Measurements from ENCODE around the gene FRRS1.
"Not testable (repeated sequence)": the region's sequence is repeated elsewhere in the genome, so short reads cannot be mapped to it uniquely, and the experiment has no call there.

The FRRS1 gene

DNA sequence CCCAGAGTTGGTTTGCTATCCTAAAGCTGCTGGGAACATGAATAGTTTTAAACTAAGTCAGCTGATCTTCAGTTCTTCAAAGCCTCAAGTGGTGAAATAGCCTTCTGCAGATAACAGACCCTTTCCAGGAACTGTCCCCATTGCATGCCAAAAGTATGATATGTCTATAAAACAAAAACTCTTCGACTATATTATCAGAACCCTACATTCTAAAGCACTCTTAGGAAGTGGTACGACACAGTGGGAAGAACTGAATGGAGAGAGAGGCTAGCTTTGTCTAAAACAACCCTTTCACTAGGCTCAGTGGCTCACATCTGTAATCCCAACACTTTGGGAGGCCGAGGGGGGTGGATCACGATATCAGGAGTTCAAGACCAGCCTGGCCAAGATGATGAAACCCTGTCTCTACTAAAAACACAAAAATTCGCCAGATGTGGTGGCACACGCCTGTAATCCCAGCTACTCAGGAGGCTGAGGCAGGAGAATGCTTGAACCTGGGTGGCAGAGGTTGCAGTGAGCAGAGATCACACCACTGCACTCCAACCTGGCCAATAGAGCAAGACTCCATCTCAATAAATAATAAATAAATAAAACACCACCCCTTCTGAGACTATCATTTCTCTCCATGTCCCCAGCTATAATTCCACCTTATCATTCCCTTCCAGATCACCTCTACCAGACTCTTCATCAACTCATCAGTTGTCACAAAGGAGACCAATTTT, 2.2 kb upstream of the FRRS1 start:
- in situ Hi-C loops (cut with MboI; ENCODE audit: low sequenced_read_pairs) = no loop called here

DNA sequence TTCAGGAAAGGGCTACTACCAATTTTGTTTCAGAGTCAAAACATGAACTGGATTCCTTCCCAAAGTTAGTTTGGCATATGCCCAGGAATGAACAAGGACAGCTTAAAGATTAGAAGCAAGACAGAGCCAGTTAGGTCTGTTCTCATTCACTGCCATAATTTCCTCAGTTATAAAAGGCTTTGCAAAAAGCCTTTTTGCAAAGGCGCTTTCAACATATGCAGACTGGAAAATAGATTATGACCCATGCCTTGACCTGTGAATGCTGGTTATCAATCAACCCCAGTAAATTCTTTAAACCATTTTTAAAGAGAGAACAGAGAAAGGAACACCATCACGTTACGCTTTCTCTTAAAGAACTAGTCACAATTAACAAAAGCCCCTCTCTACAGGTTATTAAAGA, 1.7 kb upstream of the FRRS1 start:
- in situ Hi-C loops (cut with MboI; ENCODE audit: low sequenced_read_pairs) = no loop called here

DNA sequence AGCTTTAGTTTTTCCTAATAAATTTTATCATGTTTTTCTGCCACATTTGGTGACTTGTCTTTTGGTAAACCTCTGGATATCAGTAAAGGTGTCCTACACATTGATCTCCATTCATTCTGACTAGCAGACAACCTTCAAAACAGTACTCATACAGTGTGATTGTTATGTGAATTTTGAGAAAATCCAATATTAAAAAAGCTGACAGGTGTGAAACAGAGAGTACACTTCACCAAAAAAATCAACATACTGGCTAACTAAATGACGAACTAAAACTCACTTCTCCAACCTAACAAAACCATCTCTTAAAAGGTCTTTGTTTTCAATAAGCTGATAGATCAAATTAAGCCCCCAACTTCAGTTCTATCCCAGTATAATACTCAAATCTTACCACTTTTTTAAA, 1.5 kb downstream of the FRRS1 start:
- in situ Hi-C loops (cut with MboI; ENCODE audit: low sequenced_read_pairs) = no loop called here

DNA sequence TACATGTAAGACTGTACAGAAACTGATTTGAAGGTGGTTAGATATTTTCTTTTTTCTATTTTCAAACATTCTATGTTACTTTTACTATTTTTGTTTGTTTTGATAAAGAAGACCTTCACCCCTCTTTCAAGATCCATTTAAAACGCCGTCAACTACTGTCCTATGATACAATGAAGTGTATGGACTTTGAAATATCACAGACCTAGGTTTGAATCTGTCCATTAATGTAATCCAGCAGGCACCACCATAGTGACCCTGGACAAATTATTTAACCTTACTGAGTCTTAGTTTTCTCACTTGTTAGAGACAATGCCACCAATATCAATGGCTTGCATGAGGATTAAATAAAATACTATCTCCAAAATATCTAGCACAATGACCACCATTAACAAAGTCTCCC, 2.0 kb downstream of the FRRS1 start:
- in situ Hi-C loops (cut with MboI; ENCODE audit: low sequenced_read_pairs) = no loop called here

DNA sequence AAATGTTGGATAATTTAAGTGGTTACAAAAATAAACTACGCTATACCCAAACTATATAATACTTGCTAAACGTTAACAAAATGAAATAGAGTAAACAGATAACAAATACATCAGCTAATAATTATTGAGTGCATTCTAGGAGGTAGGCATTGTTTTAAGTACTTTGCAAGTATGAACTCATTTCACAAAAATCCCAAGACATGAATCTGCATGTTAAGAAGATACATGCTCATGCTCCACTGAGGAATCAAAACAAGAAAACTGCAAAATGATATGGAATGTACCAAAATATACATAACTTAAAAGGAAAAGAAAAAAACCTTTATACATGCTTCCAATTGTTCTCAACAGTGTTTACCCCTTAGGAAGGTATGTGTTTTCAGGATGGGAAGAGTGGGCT, 2.5 kb downstream of the FRRS1 start:
- in situ Hi-C loops (cut with MboI; ENCODE audit: low sequenced_read_pairs) = no loop called here

DNA sequence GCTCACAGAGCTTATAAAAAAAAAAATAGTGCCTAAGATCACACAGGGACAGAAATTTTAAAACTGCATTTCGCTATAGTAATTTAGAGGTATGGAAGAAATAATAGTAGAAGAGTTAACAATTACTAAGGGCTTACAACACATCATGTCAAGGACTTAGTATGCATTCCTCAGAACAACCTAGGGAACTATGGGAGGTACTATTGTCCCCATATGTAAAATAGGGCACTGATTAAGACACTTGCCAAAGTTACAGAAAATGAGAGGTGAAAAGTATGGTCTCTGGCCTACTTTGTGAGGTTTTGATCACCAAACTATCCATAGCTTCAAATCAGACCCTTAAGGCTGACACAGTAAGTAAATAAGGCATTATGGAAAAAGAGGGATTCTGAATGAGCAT, 4.7 kb downstream of the FRRS1 start:
- in situ Hi-C loops (cut with MboI; ENCODE audit: low sequenced_read_pairs) = no loop called here

GRCh38 chr1:99759518-99760160, 6.8 kb downstream of the FRRS1 start:
- in situ Hi-C loops (cut with MboI; ENCODE audit: low sequenced_read_pairs) = no loop called here

- in situ Hi-C loops (cut with MboI; ENCODE audit: low sequenced_read_pairs) = not testable (repeated sequence)
Measured at GRCh38 chr1:99758686-99759517, 7.5 kb downstream of the FRRS1 start.

DNA sequence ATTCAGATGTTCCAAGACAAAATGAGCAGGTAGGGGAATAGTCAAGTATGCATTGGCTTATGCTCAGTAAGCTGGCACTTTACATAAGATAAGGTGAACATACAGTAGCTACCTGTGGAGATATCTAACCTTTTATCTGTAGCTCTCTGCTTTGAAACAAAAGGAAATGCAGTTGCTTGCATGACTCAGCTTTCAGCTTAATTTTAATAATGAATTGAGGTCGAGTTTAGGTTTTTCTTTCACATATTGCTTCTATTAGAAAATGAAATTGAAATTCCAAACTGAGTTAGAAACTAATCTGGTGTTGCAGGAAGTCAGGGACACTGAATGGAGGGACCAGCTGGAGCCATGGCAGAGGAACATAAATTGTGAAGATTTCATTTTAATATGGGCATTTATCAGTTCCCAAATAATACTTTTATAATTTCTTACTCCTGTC, 8.3 kb downstream of the FRRS1 start:
- in situ Hi-C loops (cut with MboI; ENCODE audit: low sequenced_read_pairs) = no loop called here

DNA sequence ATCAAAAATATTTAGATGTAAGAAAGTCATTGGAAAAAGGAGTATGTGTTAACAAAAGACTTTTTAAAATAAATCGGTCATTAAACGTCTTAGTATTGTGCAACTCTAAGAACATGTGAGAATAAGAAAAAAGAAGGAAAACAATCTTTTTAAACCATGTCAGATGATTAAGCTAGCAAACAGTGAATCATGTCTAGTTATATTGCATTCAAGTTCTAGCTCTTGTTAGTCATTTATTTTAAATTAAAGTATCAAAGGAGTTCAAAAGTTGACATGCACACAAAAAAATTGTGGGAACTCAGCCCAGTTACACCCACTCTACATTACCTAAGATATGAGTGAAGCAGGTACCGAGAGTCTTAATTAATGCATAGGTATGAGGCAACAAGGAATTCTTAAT, 9.8 kb downstream of the FRRS1 start:
- in situ Hi-C loops (cut with MboI; ENCODE audit: low sequenced_read_pairs) = no loop called here

- in situ Hi-C loops (cut with MboI; ENCODE audit: low sequenced_read_pairs) = no loop called here
Measured at GRCh38 chr1:99755664-99756063, 10.8 kb downstream of the FRRS1 start.

GRCh38 chr1:99754697-99755096, 11.7 kb downstream of the FRRS1 start:
- in situ Hi-C loops (cut with MboI; ENCODE audit: low sequenced_read_pairs) = no loop called here

DNA sequence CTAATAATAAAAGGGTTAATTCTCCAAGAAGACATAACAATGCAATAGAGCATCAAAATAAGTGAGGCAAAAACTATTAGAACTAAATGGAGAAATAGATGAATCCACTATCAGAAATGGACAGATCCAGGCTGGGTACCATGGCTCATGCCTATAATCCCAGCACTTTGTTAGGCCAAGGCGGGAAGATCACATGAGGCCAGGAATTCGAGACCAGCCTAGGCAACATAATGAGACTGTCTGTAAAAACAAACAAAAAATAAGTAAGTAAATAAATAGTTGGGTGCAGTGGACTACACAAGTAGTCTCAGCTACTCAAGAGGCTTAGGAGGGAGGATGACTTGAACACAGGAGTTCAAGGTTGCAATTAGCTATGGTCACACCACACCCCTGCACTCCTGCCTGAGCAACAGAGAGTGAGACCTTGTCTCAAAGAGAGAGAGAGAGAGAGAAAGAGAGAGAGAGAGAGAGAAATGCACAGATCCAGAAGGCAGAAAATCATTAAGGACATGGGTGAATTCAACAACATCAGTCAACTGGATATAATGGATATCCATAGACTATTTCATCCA, 12.3 kb downstream of the FRRS1 start:
- in situ Hi-C loops (cut with MboI; ENCODE audit: low sequenced_read_pairs) = no loop called here

DNA sequence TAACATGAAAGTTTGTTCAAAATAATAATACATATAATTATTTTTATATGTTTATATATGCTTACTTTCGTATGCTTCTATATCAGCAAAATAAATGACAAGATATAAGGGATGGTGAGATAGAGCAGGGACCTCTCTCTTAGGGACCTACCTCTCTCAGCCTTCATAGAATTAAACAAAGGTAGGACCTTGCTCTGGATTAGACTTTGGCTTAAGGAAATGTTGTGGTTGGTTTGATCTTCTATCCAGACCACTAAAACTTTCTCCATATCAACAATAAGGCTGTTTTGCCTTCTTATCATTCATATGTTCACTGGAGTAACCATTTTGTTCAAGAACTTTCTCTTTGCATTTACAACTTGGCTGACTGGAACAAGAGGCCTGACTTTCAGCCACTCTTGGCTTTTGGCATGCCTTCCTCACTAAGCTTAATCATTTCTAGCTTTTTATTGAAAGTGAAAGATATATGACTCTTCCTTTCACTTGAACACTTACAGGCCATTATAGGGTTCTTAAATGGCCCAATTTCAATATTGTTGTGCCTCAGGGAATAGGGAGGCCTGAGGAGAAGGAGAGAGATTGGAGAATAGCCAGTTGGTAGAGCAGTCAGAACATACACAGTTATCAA, 14.4 kb downstream of the FRRS1 start:
- in situ Hi-C loops (cut with MboI; ENCODE audit: low sequenced_read_pairs) = no loop called here

GRCh38 chr1:99749504-99750347, 16.7 kb downstream of the FRRS1 start:
- in situ Hi-C loops (cut with MboI; ENCODE audit: low sequenced_read_pairs) = no loop called here

DNA sequence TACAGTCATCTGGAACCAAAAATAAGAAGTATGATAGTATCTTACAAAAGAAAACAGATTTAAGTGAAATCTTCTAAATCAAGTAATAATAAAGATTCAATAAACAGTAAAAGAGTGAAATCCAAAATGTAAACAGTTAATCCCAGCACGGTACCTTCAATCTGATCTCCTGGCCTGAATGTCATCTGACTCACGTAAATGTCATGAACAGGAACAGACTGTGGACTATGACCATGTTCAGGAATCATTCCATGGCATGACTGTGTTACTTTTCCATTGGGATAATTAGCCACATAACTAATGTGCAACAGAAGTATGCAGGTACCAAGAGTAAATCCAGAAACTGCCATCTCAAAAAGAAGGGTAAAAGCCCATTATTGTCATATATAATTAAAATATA, 18.0 kb downstream of the FRRS1 start:
- in situ Hi-C loops (cut with MboI; ENCODE audit: low sequenced_read_pairs) = no loop called here

GRCh38 chr1:99745684-99746083, 20.8 kb downstream of the FRRS1 start:
- in situ Hi-C loops (cut with MboI; ENCODE audit: low sequenced_read_pairs) = no loop called here

- in situ Hi-C loops (cut with MboI; ENCODE audit: low sequenced_read_pairs) = no loop called here
Measured at GRCh38 chr1:99745061-99745460, 21.4 kb downstream of the FRRS1 start.

DNA sequence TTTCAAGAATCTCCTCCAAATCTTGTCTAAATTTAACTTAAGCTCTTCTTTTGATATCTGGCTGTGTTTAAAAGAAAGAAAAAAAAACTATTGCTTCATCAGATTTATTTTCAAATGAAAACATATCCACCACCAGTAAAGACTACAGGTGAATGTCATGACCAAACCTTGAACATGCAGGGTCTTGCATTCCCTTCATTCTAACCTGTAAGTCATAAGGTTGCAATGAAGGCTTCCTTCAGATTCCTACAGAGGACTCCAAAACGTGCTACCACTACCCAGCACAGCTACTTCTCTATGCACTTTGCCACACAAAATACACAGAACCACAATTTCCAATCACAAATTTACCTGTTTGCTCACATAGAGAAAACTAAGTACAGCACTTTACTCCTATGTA, 26.3 kb downstream of the FRRS1 start:
- in situ Hi-C loops (cut with MboI; ENCODE audit: low sequenced_read_pairs) = no loop called here

GRCh38 chr1:99738858-99739465, 27.5 kb downstream of the FRRS1 start:
- in situ Hi-C loops (cut with MboI; ENCODE audit: low sequenced_read_pairs) = no loop called here
